Measurements from ENCODE around the gene PCARE. TPM values are rescaled to one million over a fixed set of nuclear protein-coding genes. Genes with fewer than 3 reads are reported as not detected.

PCARE gene
- polyA plus RNA-seq, 4 donors = not detected

DNA sequence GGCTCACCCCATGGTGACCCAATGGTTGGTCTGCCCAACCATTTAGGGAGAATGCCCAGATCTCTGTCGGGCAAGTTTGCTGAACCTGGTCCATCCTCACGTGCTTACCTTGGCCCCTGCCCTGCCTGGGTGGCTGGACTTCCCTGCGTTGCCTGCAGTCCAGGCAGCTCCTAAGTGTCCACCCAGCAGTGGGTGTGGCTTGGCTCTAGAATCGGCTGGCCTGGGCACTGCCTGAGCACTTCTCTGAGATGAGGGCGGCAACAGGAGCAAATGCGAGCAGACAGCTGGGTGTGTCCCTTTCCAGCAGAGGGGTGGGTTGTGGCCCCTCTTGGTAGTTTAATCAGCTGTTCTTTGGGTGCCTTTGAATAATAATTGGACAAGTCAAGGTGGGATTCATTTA, 11.3 kb downstream of the PCARE start:
- WGBS, 3 donors = 72 to 87% (median 78%) methylated on average over 6 of the region's 6 CpGs
- no peak for FAIRE-seq
- Histone ChIP-seq H3K27ac (ENCODE audit: low read depth in 1 of 3, low read length in 2 of 3) (no peak overlapping the region), H3K4me3 (ENCODE audit: low read depth in 1 of 3, low read length in 3 of 3) (no peak overlapping the region), H3K9me3 (ENCODE audit: control insufficient read depth in 2 of 2, insufficient read depth in 1 of 2, low read depth in 1 of 2, low read length in 1 of 2) (no peaks in the 10 kb centered on the region), H3K27me3 (ENCODE audit: control insufficient read depth in 3 of 3, insufficient read depth in 3 of 3, low read length in 3 of 3) (no peaks in the 10 kb centered on the region), H3K36me3 (ENCODE audit: control insufficient read depth in 3 of 3, insufficient read depth in 2 of 3, low read depth in 1 of 3, low read length in 3 of 3) (no peaks in the 10 kb centered on the region), H3K4me1 (ENCODE audit: control insufficient read depth in 3 of 3, insufficient read depth in 2 of 3, low read depth in 1 of 3, low read length in 2 of 3) (no peaks in the 10 kb centered on the region)
- no peak for DNase-seq

GRCh38 chr2:29062371-29062770, 12.0 kb downstream of the PCARE start:
- H3K27ac ChIP-seq (ENCODE audit: low read depth in 1 of 3, low read length in 2 of 3) = no peak overlapping the region
- DNase-seq = no peak
- no peak for FAIRE-seq

DNA sequence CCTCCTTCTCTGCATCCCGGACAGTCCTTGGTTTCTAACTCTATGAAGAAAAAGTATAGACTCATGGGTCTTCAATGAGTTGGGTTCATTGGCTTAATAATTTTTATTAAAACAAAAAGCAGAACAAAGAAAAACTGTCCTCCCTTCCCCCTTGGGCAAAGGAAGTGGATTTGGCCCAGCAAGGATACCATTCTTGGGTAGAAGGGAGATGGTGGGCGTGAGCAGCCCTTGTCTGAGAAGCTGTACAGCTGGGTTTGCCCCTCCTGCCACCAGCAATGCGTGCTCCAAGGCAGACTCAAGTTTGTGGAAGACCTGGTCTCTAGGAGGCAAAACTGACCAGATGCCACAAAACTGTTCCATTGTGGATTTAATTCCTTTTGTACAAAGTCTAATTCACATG, 12.7 kb downstream of the PCARE start:
- 80 to 94% (median 89%) methylated on average over 3 of the region's 3 CpGs for WGBS, 3 donors
- FAIRE-seq = no peak

More at GRCh38 chr2:29062371-29062770, 12.0 kb downstream of the PCARE start:
- 93 to 96% (median 95%) methylated on average over 10 of the region's 10 CpGs for WGBS, 3 donors
- Histone ChIP-seq H3K36me3 (ENCODE audit: control insufficient read depth in 3 of 3, insufficient read depth in 2 of 3, low read depth in 1 of 3, low read length in 3 of 3) (no peaks in the 10 kb centered on the region), H3K4me3 (ENCODE audit: low read depth in 1 of 3, low read length in 3 of 3) (no peak overlapping the region), H3K4me1 (ENCODE audit: control insufficient read depth in 3 of 3, insufficient read depth in 2 of 3, low read depth in 1 of 3, low read length in 2 of 3) (no peaks in the 10 kb centered on the region), H3K27me3 (ENCODE audit: control insufficient read depth in 3 of 3, insufficient read depth in 3 of 3, low read length in 3 of 3) (no peaks in the 10 kb centered on the region), H3K9me3 (ENCODE audit: control insufficient read depth in 2 of 2, insufficient read depth in 1 of 2, low read depth in 1 of 2, low read length in 1 of 2) (no peaks in the 10 kb centered on the region)

DNA sequence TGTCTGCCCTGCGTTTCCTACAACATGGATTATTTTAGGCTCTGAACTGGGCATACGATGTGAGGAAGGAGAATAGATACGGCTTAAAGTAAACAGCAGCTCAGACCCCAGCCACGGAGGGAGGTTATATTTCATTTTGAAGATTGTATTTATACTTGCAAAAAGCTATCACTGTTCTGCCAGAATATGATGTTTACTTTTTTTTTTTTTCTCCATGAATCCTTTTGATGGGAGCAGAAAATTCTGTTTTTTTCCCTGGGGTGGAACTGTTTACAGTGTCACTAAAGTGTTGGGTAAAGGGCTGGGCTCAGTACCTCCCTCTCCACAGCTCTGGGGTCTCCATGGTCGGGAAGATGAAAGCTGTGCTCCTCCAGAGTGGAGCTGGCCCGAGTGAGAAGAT, 13.1 kb downstream of the PCARE start:
- no peak for DNase-seq

More for the DNA sequence above, 12.7 kb downstream of the PCARE start:
- DNase-seq = no peak
- H3K9me3 ChIP-seq (ENCODE audit: control insufficient read depth in 2 of 2, insufficient read depth in 1 of 2, low read depth in 1 of 2, low read length in 1 of 2) = no peaks in the 10 kb centered on the region
- H3K4me1 ChIP-seq (ENCODE audit: control insufficient read depth in 3 of 3, insufficient read depth in 2 of 3, low read depth in 1 of 3, low read length in 2 of 3) = no peaks in the 10 kb centered on the region
- H3K27ac ChIP-seq (ENCODE audit: low read depth in 1 of 3, low read length in 2 of 3) = no peak overlapping the region
- H3K36me3 ChIP-seq (ENCODE audit: control insufficient read depth in 3 of 3, insufficient read depth in 2 of 3, low read depth in 1 of 3, low read length in 3 of 3) = no peaks in the 10 kb centered on the region
- no peaks in the 10 kb centered on the region for H3K27me3 ChIP-seq (ENCODE audit: control insufficient read depth in 3 of 3, insufficient read depth in 3 of 3, low read length in 3 of 3)
- no peak overlapping the region for H3K4me3 ChIP-seq (ENCODE audit: low read depth in 1 of 3, low read length in 3 of 3)

DNA sequence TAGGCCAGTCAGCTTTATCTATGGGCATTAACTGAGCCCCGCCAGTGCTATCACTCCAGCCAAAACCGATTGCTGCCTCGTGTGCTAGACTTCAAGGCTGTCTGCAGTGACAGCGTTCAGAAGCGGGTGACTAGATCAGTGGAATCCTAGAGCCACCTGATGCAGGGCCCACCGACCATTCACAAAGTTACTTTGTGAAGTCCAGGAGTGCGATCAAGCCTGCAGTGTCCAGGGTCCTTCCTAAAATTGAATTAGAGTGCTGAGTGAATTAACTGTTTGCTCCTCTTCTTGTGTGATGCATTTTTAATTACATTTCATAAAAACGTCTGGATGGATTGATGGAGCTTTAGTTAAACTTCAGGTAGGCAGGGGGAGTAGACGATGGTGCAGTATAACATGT, 13.9 kb downstream of the PCARE start:
- Histone ChIP-seq H3K36me3 (ENCODE audit: control insufficient read depth in 3 of 3, insufficient read depth in 2 of 3, low read depth in 1 of 3, low read length in 3 of 3) (no peaks in the 10 kb centered on the region), H3K27me3 (ENCODE audit: control insufficient read depth in 3 of 3, insufficient read depth in 3 of 3, low read length in 3 of 3) (no peaks in the 10 kb centered on the region), H3K4me3 (ENCODE audit: low read depth in 1 of 3, low read length in 3 of 3) (no peak overlapping the region), H3K27ac (ENCODE audit: low read depth in 1 of 3, low read length in 2 of 3) (no peak overlapping the region), H3K9me3 (ENCODE audit: control insufficient read depth in 2 of 2, insufficient read depth in 1 of 2, low read depth in 1 of 2, low read length in 1 of 2) (no peaks in the 10 kb centered on the region), H3K4me1 (ENCODE audit: control insufficient read depth in 3 of 3, insufficient read depth in 2 of 3, low read depth in 1 of 3, low read length in 2 of 3) (no peaks in the 10 kb centered on the region)
- 65 to 72% (median 66%) methylated on average over 9 of the region's 9 CpGs for WGBS, 3 donors
- FAIRE-seq (no peak), DNase-seq (no peak)

More for the DNA sequence above, 13.1 kb downstream of the PCARE start:
- Histone ChIP-seq H3K27me3 (ENCODE audit: control insufficient read depth in 3 of 3, insufficient read depth in 3 of 3, low read length in 3 of 3) (no peaks in the 10 kb centered on the region), H3K27ac (ENCODE audit: low read depth in 1 of 3, low read length in 2 of 3) (no peak overlapping the region), H3K9me3 (ENCODE audit: control insufficient read depth in 2 of 2, insufficient read depth in 1 of 2, low read depth in 1 of 2, low read length in 1 of 2) (no peaks in the 10 kb centered on the region), H3K4me3 (ENCODE audit: low read depth in 1 of 3, low read length in 3 of 3) (no peak overlapping the region), H3K4me1 (ENCODE audit: control insufficient read depth in 3 of 3, insufficient read depth in 2 of 3, low read depth in 1 of 3, low read length in 2 of 3) (no peaks in the 10 kb centered on the region), H3K36me3 (ENCODE audit: control insufficient read depth in 3 of 3, insufficient read depth in 2 of 3, low read depth in 1 of 3, low read length in 3 of 3) (no peaks in the 10 kb centered on the region)
- whole genome bisulfite sequencing, 3 donors = 45 to 52% (median 47%) methylated on average over 6 of the region's 6 CpGs
- no peak for FAIRE-seq

DNA sequence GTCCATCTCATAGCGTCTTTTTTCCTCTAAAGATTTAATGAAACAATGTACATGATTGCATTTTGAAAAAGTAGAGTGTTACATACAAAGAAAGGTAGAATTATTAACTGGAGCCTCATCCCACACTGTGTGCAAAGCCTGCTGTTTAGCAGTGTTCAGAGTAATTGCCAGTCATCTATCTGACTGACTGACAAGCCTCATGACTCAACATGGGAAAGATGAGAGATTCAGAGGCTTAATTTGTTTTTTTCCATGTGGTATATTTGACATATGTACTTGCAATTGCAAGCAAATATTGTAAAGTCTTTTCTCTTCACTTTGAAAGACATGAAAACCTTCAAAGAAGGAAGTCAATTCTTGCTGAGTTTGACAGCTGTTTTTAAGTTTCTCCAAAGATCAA, 14.7 kb downstream of the PCARE start:
- Histone ChIP-seq H3K4me3 (ENCODE audit: low read depth in 1 of 3, low read length in 3 of 3) (no peak overlapping the region), H3K27me3 (ENCODE audit: control insufficient read depth in 3 of 3, insufficient read depth in 3 of 3, low read length in 3 of 3) (no peaks in the 10 kb centered on the region), H3K4me1 (ENCODE audit: control insufficient read depth in 3 of 3, insufficient read depth in 2 of 3, low read depth in 1 of 3, low read length in 2 of 3) (no peaks in the 10 kb centered on the region), H3K9me3 (ENCODE audit: control insufficient read depth in 2 of 2, insufficient read depth in 1 of 2, low read depth in 1 of 2, low read length in 1 of 2) (no peaks in the 10 kb centered on the region), H3K27ac (ENCODE audit: low read depth in 1 of 3, low read length in 2 of 3) (no peak overlapping the region), H3K36me3 (ENCODE audit: control insufficient read depth in 3 of 3, insufficient read depth in 2 of 3, low read depth in 1 of 3, low read length in 3 of 3) (no peaks in the 10 kb centered on the region)
- FAIRE-seq (no peak), DNase-seq (no peak)
- WGBS, 3 donors = 73 to 77% (median 75%) methylated on average over 1 of the region's 1 CpG

- DNase-seq (no peak), FAIRE-seq (no peak)
- Histone ChIP-seq H3K4me1 (ENCODE audit: control insufficient read depth in 3 of 3, insufficient read depth in 2 of 3, low read depth in 1 of 3, low read length in 2 of 3) (no peaks in the 10 kb centered on the region), H3K27ac (ENCODE audit: low read depth in 1 of 3, low read length in 2 of 3) (no peak overlapping the region), H3K9me3 (ENCODE audit: control insufficient read depth in 2 of 2, insufficient read depth in 1 of 2, low read depth in 1 of 2, low read length in 1 of 2) (no peaks in the 10 kb centered on the region), H3K27me3 (ENCODE audit: control insufficient read depth in 3 of 3, insufficient read depth in 3 of 3, low read length in 3 of 3) (no peaks in the 10 kb centered on the region), H3K4me3 (ENCODE audit: low read depth in 1 of 3, low read length in 3 of 3) (no peak overlapping the region), H3K36me3 (ENCODE audit: control insufficient read depth in 3 of 3, insufficient read depth in 2 of 3, low read depth in 1 of 3, low read length in 3 of 3) (no peaks in the 10 kb centered on the region)
- 84 to 93% (median 93%) methylated on average over 4 of the region's 4 CpGs for WGBS, 3 donors
Observed at GRCh38 chr2:29057006-29057405, 17.3 kb downstream of the PCARE start.

GRCh38 chr2:29056452-29056851, 17.9 kb downstream of the PCARE start:
- H3K4me3 ChIP-seq (ENCODE audit: low read depth in 1 of 3, low read length in 3 of 3) = no peak overlapping the region
- no peak for FAIRE-seq
- H3K36me3 ChIP-seq (ENCODE audit: control insufficient read depth in 3 of 3, insufficient read depth in 2 of 3, low read depth in 1 of 3, low read length in 3 of 3) = no peaks in the 10 kb centered on the region
- H3K4me1 ChIP-seq (ENCODE audit: control insufficient read depth in 3 of 3, insufficient read depth in 2 of 3, low read depth in 1 of 3, low read length in 2 of 3) = no peaks in the 10 kb centered on the region
- H3K9me3 ChIP-seq (ENCODE audit: control insufficient read depth in 2 of 2, insufficient read depth in 1 of 2, low read depth in 1 of 2, low read length in 1 of 2) = no peaks in the 10 kb centered on the region
- no peak for DNase-seq
- no peaks in the 10 kb centered on the region for H3K27me3 ChIP-seq (ENCODE audit: control insufficient read depth in 3 of 3, insufficient read depth in 3 of 3, low read length in 3 of 3)
- 90 to 95% (median 91%) methylated on average over 5 of the region's 5 CpGs for WGBS, 3 donors
- no peak overlapping the region for H3K27ac ChIP-seq (ENCODE audit: low read depth in 1 of 3, low read length in 2 of 3)

GRCh38 chr2:29055601-29056000, 18.7 kb downstream of the PCARE start:
- Histone ChIP-seq H3K4me1 (ENCODE audit: control insufficient read depth in 3 of 3, insufficient read depth in 2 of 3, low read depth in 1 of 3, low read length in 2 of 3) (no peaks in the 10 kb centered on the region), H3K27ac (ENCODE audit: low read depth in 1 of 3, low read length in 2 of 3) (no peak overlapping the region), H3K9me3 (ENCODE audit: control insufficient read depth in 2 of 2, insufficient read depth in 1 of 2, low read depth in 1 of 2, low read length in 1 of 2) (no peaks in the 10 kb centered on the region), H3K4me3 (ENCODE audit: low read depth in 1 of 3, low read length in 3 of 3) (no peak overlapping the region), H3K27me3 (ENCODE audit: control insufficient read depth in 3 of 3, insufficient read depth in 3 of 3, low read length in 3 of 3) (peaks cover 0 to 4% (median 0%) of the 10 kb centered on the region in 3 donors), H3K36me3 (ENCODE audit: control insufficient read depth in 3 of 3, insufficient read depth in 2 of 3, low read depth in 1 of 3, low read length in 3 of 3) (no peaks in the 10 kb centered on the region)
- DNase-seq (no peak), FAIRE-seq (no peak)
- 93 to 100% (median 94%) methylated on average over 1 of the region's 1 CpG for WGBS, 3 donors

Measured in small intestine (tissue), 7 donors.